K562 (cell line): ENCODE data around the gene HRH1. TPM values are rescaled to one million over a fixed set of nuclear protein-coding genes. Genes with fewer than 3 reads are reported as not detected.

Source experiments
- ATAC-seq: fragments of 200-7000 bp; cut with Tn5 transposase; 3 replicates; pipeline ENCODE4 v1.9.1; 2020; ENCODE audit warnings: moderate library complexity
- BruUV-seq: library from RNA; stranded (reverse); fragments of 400-500 nt; replicated peaks from 2 replicates; lab custom pipeline; 2021; lab: Mats Ljungman, UMichigan
- CTCF ChIA-PET: fragments of 300-600 bp; formaldehyde crosslinking; extraction: SDS; loops from one replicate; lab custom pipeline; 2021; ENCODE audit warnings: low intra/inter-chr PET ratio; lab: Yijun Ruan, JAX
- POLR2A ChIA-PET: fragments of 300-600, 350-650 bp; sonication (Branson Sonifier 250); formaldehyde crosslinking; extraction: SDS; loops from one replicate; lab custom pipeline; 2021; ENCODE audit warnings: antibody characterized with exemption, inconsistent platforms; lab: Yijun Ruan, JAX
- DNase-seq, 4 experiments: peaks; one replicate each; pipeline versions ENCODE4 v3.0.0 to v3.0.0-alpha.2; 2011 to 2018; ENCODE audit warnings: low spot score in 3 of 4, mixed read lengths in 3 of 4; ENCODE audit errors: extremely low read depth in 1 of 4
- FAIRE-seq: peaks from 2 replicates; lab custom pipeline; 2011; peaks lifted over from hg19 to GRCh38; lab: Jason Lieb, UNC
- H2AFZ ChIP-seq: 2 replicates; pipeline ENCODE4 v1.6.0; 2011; ENCODE audit warnings: low read depth, low read length, control low read depth, inconsistent platforms
- H3K27ac ChIP-seq: fragments of 200-600 bp; 3 replicates; pipeline ENCODE4 v1.8.0; 2011; ENCODE audit warnings: low read depth, mild to moderate bottlenecking, control low read depth, inconsistent platforms, low read length, moderate library complexity, mixed read lengths; ENCODE audit errors: extremely low read depth
- H3K27me3 ChIP-seq, 2 experiments: fragments of 300-600 bp in 1 of 2; 2 replicates in 1 of 2; 3 replicates in 1 of 2; pipeline versions ENCODE4 v1.6.0 to v1.8.0; 2011; ENCODE audit warnings: inconsistent platforms in 2 of 2, low read length in 2 of 2, mild to moderate bottlenecking in 1 of 2, mixed read lengths in 1 of 2, moderate library complexity in 1 of 2; ENCODE audit not compliant: control insufficient read depth in 2 of 2, insufficient read depth in 2 of 2
- H3K36me3 ChIP-seq: fragments of 300-600 bp; 3 replicates; pipeline ENCODE4 v1.8.0; 2011; ENCODE audit warnings: mild to moderate bottlenecking, low read length, inconsistent platforms; ENCODE audit not compliant: control insufficient read depth, insufficient read depth
- H3K4me1 ChIP-seq, 2 experiments: fragments of 200-600 bp in 1 of 2; replicated peaks in 1 of 2; 2 replicates in 1 of 2; 3 replicates in 1 of 2; pipeline versions ENCODE4 v1.5.1 to v1.8.0; 2011; ENCODE audit warnings: inconsistent platforms in 2 of 2, low read length in 2 of 2, mild to moderate bottlenecking in 1 of 2, mixed read lengths in 1 of 2, moderate library complexity in 1 of 2; ENCODE audit not compliant: control insufficient read depth in 2 of 2, insufficient read depth in 2 of 2
- H3K4me2 ChIP-seq: 2 replicates; pipeline ENCODE4 v1.6.1; 2011; ENCODE audit warnings: low read length, control low read depth, inconsistent platforms, mixed read lengths; ENCODE audit not compliant: insufficient read depth
- H3K4me3 ChIP-seq: fragments of 200-600 bp; sonication (generic), shearing (Covaris generic); 2 replicates; pipeline ENCODE4 v1.5.1; 2016; ENCODE audit warnings: control low read depth, inconsistent platforms
- H3K79me2 ChIP-seq: fragments of 200-600 bp; 3 replicates; pipeline ENCODE4 v1.8.0; 2011; ENCODE audit warnings: low read length, inconsistent platforms; ENCODE audit not compliant: control insufficient read depth, insufficient read depth
- H3K9ac ChIP-seq, 2 experiments: 2 replicates each; pipeline versions ENCODE4 v1.6.0 to v1.6.1; 2011; ENCODE audit warnings: low read depth in 2 of 2, low read length in 2 of 2, control low read depth in 1 of 2, inconsistent platforms in 1 of 2, mild to moderate bottlenecking in 1 of 2, mixed read lengths in 1 of 2; ENCODE audit not compliant: insufficient read depth in 1 of 2
- H3K9me1 ChIP-seq: one replicate; pipeline ENCODE4 v1.6.0; 2011; ENCODE audit warnings: inconsistent platforms, mild to moderate bottlenecking, low read length, moderate library complexity; ENCODE audit not compliant: control insufficient read depth, insufficient read depth
- H3K9me3 ChIP-seq: replicated peaks from 2 replicates; pipeline ENCODE4 v1.5.1; 2011; ENCODE audit warnings: low read depth, low read length, inconsistent platforms; ENCODE audit not compliant: control insufficient read depth, insufficient read depth
- H4K20me1 ChIP-seq: replicated peaks from 2 replicates; pipeline ENCODE4 v1.6.1; 2011; ENCODE audit warnings: low read length, inconsistent platforms, mixed read lengths; ENCODE audit not compliant: control insufficient read depth, insufficient read depth
- REST ChIP-seq, 2 experiments: fragments of 450-650 bp; formaldehyde crosslinking in 1 of 2; IDR thresholded peaks; 2 replicates each; pipeline versions ENCODE4 v1.4.0 to v1.6.1; 2014 to 2020; ENCODE audit warnings: mild to moderate bottlenecking in 2 of 2, borderline replicate concordance in 1 of 2, low read depth in 1 of 2
- SMC3 ChIP-seq: conservative IDR thresholded peaks from 2 replicates; pipeline ENCODE4 v1.6.1; 2011; ENCODE audit warnings: low read depth, low read length, improper control_type of control experiment; ENCODE audit not compliant: insufficient read depth
- TRIM28 ChIP-seq: fragments of 450-650 bp; IDR thresholded peaks from 2 replicates; pipeline ENCODE4 v1.6.1; 2017
- ZNF696 ChIP-seq: fragments of 250-450 bp; sonication (Bioruptor Pico); conservative IDR thresholded peaks from 2 replicates; pipeline ENCODE4 v1.4.0; 2020; ENCODE audit warnings: mild to moderate bottlenecking, moderate library complexity
- WGBS: fragments of 100-300 bp; shearing (Covaris generic); methylation state at CpG from one replicate; pipeline ENCODE4 v1.1.6; 2016; ENCODE audit warnings: low coverage, mixed read lengths; ENCODE audit not compliant: insufficient coverage; ENCODE audit errors: missing lambda C conversion rate; 5-methylcytosine and 5-hydroxymethylcytosine counted together
- in situ Hi-C: fragments of 300-500 bp; cut with MboI; formaldehyde crosslinking; loops from 4 replicates; pipeline ENCODE4 v1.15.0; 2018; ENCODE audit warnings: inconsistent platforms, mixed read lengths
- intact Hi-C: fragments of 100-400 bp; cut with micrococcal nuclease; formaldehyde crosslinking; loops from 2 replicates; pipeline ENCODE4 v1.14.2; 2022
- polyA plus RNA-seq, 8 experiments: library from polyadenylated mRNA; depleted of rRNA in 4 of 8; stranded (reverse) in 5 of 8; unstranded in 3 of 8; fragments of >200 nt; fragmentation: Nextera tagmentation in 2 of 8; fragmentation: Illumina TruSeq in 1 of 8; extraction: Ambion mirVana in 2 of 8; extraction: Trizol in 1 of 8; gene quantifications; 2 replicates each; pipeline versions ENCODE4 v1.2.1 to v1.2.3, GENCODE V29; 2011 to 2014; ENCODE audit warnings: inconsistent platforms in 1 of 8, missing spikeins in 1 of 8
- total RNA-seq, 7 experiments: library from RNA; depleted of rRNA in 6 of 7; stranded (reverse); fragments of >200 nt in 6 of 7; fragmentation: Illumina TruSeq in 2 of 7; extraction: Trizol in 2 of 7; gene quantifications; 2 replicates each; pipeline versions ENCODE4 v1.2.1 to v1.2.3, GENCODE V29; 2011 to 2021; ENCODE audit warnings: low replicate concordance in 1 of 7

HRH1 gene
- total and polyA plus RNA-seq, 9 of the 15 experiments (the other 6 are each of a cell fraction or from before 2014, with no cell fraction given): 0.03 to 0.15 (median 0.06) TPM; not detected in 1

- no peak overlapping the region for H3K27ac ChIP-seq
- CTCF ChIA-PET: no interaction called here
- ATAC-seq (no peak), DNase-seq (no peak), FAIRE-seq (no peak)
- WGBS: 4% methylated on average over 3 of the region's 3 CpGs
- no peaks in the 10 kb centered on the region for H4K20me1 ChIP-seq
- POLR2A ChIA-PET: no interaction called here
- no peaks in the 10 kb centered on the region for H3K9me1 ChIP-seq
- no peak for TF ChIP-seq TRIM28
- no peak for TF ChIP-seq ZNF696 (CRISPR knock-in tag)
- TF ChIP-seq REST (IDR thresholded peaks at IDR 0.05; ENCODE audit: borderline replicate concordance): no peak
- no peak for TF ChIP-seq REST (CRISPR knock-in tag; IDR thresholded peaks at IDR 0.05; ENCODE audit: low read depth)
- TF ChIP-seq SMC3: no peak
- H3K4me2 ChIP-seq: no peak overlapping the region
- in situ Hi-C loops: loop anchor here (5.0 kb wide), 1 partner anchor 106 kb away; no protein-coding TSS in a partner anchor
- no peak overlapping the region for H3K4me3 ChIP-seq
- peaks cover 13 to 21% of the 10 kb centered on the region in 2 experiments for H3K27me3 ChIP-seq
- H3K9me3 ChIP-seq: no peaks in the 10 kb centered on the region; the same call in 1 of the 2 replicates
- no TSS peak for BruUV-seq
- no peaks in the 10 kb centered on the region for H3K36me3 ChIP-seq
- no peaks in the 10 kb centered on the region for H3K79me2 ChIP-seq
- H3K4me1 ChIP-seq: peaks cover 0 to 2% of the 10 kb centered on the region in 2 experiments; a peak in 1 of 5 replicates
- H2AFZ ChIP-seq: no peak overlapping the region
- intact Hi-C loops: no loop called here
- no peak overlapping the region for H3K9ac ChIP-seq
These were observed 76.5 kb downstream of the HRH1 start for GRCh38 chr3:11230832-11231231.
